ENCODE measurements around the gene C1orf167.

DNA sequence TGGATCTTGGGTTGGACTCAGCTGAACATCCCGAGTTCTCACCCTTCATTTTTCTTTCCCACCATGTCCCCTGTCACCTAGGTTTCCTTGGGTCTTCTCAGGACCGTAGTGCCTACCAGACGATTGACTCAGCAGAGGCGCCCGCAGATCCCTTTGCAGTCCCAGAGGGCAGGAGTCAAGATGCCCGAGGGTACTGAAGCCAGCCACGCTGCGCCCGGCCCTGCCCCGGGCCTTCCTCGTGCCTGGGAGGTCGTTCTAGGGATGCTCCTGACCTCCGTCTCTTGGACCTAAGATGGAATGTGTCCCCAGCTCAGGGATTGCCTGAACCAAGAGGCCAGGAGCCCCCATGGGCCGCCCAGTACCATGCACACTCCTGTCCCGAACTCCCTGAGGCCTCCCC lies 12.0 kb upstream of the C1orf167 start:
- TF ChIP-seq, protein P1, sequence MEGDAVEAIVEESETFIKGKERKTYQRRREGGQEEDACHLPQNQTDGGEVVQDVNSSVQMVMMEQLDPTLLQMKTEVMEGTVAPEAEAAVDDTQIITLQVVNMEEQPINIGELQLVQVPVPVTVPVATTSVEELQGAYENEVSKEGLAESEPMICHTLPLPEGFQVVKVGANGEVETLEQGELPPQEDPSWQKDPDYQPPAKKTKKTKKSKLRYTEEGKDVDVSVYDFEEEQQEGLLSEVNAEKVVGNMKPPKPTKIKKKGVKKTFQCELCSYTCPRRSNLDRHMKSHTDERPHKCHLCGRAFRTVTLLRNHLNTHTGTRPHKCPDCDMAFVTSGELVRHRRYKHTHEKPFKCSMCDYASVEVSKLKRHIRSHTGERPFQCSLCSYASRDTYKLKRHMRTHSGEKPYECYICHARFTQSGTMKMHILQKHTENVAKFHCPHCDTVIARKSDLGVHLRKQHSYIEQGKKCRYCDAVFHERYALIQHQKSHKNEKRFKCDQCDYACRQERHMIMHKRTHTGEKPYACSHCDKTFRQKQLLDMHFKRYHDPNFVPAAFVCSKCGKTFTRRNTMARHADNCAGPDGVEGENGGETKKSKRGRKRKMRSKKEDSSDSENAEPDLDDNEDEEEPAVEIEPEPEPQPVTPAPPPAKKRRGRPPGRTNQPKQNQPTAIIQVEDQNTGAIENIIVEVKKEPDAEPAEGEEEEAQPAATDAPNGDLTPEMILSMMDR (conservative IDR thresholded peaks at IDR 0.05; ENCODE audit: low read depth, low read length) = no peak
- TF ChIP-seq EZH2 (IDR thresholded peaks at IDR 0.05; ENCODE audit: low read length, unreplicated experiment) = no peak
- no peak for TF ChIP-seq EZH2phosphoT487 (IDR thresholded peaks at IDR 0.05; ENCODE audit: borderline replicate concordance, low read length)

Measured in PC-3 (cell line).